Lung microvascular endothelial cell (primary cell): ENCODE results near the gene PDE4D. TPM values are rescaled to one million over a fixed set of nuclear protein-coding genes. Genes with fewer than 3 reads are reported as not detected.

ENCODE experiments used
- DNase-seq, 2 donors: peaks; one replicate each; pipeline versions ENCODE4 v3.0.0 to v3.0.0-alpha.2; 2010; ENCODE audit warnings: low read depth in 2 of 2
- total RNA-seq: library from RNA; depleted of rRNA; stranded (reverse); fragments of >200 nt; gene quantifications from 2 replicates; pipeline ENCODE4 v1.2.1, GENCODE V29; 2014

Gene PDE4D
- total RNA-seq, 1 donor from 2014 or later, result 23.8 TPM

DNA sequence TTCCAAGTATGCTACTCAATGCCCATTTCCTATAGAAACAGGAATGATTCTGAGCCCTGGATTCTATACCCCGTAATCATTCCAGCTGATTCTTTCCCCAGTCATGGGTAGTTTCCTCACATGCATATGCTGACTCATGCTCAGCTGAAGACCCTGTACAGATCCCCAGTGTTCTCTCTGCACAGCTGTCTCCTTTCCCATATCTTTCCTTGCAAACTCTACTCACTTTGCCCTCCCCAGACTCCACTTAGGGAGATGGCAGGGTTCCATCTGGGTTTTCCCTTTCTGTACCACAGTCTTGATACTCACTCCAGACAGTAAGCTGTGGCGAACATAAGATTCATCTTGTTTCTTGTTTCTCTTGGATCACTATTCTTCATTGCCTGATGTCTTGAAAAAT is 953.1 kb downstream of the PDE4D start:
- no peak for DNase-seq

DNA sequence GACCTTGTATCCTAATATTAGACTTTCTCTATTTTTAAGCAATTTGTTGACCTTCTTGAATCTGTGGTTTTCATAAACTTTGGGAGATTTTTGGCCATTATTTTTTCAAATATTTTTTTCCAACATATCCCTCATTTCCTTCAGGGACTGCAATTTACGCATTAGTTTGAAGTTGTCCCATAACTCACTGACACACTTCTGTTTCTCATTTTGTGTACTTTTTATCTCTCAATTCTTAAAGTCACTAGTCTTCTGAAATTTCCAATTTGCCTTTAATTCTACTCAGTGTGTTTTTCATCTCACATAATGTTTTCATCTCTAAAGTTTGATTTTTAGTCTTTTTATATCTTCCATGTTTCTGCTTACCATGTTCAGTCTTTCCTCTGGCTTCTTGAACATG is 953.9 kb downstream of the PDE4D start:
- DNase-seq, result no peak

DNA sequence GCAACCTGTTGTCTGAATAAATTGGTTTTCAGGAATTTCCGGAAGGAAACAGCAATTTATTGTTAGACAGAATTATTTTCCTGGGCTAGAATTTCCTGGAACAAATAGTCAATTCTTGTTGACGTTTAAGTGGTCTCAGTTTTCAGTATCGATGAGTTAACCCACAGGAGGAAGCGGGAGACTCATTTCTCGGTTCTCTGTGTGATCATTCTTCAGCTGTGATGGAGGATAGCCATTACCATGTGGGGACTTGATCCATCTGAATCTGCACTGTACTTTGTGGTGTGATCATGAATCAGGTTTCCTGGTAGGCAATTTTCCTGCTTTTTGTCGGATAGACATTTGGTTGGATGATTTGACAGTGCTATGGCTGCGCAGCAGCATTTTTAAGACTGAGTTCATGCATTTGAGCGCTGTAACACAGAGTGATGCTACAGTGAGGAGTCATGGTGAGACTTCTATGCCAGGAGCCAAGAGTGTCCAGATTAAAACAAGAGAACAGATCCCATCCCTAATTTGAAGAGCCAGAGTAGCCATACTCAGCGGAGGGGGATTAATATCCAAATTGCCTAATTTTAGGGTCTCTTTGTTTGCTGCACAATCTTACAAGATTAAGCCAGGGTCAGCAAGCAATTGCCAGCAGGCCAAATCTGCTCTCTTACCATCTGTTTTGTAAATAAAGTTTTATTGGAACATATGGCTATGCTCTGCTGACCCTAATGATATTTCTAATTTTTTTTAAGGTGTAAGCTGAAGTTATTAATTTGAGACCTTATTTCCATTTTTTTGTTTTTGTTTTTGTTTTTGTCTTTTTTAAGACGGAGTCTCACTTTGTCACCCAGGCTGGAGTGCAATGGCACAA is 954.7 kb downstream of the PDE4D start:
- DNase-seq, result no peak

DNA sequence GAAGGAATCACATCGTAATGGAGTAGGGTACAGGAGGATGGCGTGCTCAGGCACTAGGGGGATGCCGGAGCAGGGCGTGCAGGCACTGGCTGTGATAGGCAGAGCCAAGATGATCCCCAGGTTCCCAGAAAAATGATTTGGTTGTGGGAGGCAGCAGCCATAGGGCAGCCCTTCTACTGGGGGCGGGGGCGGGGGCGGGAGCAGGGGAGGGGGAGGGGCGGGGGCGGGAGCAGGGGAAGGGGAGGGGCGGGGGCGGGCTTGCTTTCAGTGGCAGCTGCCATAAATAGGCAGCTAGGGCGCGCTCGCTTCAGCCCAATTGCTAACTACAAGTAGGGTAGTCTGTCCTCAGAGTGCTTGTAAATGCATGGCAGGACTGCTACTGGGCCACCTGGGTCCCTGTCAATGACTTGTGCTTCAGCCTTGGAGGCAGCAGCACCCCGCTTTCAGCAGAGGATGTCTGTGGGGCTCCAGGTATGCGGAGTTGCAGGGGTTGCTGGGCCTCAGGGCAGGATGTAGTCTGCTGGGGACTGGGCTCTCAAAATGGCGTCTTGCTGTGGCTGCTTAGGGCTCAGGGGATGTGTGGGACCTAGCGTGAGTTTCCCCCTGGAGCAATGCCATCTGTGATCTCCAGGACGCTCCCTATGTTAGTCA is 956.4 kb downstream of the PDE4D start:
- DNase-seq, result no peak

DNA sequence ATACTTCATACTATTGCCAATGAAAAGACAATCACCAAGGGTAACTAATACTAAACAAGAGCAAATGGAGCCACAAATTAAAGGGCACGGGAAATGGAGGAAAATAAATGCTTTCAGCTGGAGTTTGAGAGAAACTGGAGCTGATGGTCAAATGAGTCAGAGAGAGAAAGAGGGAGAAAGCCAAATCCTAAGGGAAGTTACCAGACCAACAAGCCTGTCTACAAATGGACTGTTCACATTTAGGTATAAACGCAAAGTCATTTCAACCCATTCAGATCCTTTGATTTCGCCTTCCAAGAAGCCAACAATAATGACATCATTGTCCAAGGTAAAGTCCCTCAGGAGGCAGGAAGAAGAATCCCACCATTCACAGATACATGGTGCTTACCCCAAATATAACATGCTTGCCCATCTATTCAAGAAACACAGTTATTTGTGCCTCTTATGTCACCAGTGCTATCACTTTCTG is 958.9 kb downstream of the PDE4D start:
- DNase-seq, result peak; percentile 10 to 37

DNA sequence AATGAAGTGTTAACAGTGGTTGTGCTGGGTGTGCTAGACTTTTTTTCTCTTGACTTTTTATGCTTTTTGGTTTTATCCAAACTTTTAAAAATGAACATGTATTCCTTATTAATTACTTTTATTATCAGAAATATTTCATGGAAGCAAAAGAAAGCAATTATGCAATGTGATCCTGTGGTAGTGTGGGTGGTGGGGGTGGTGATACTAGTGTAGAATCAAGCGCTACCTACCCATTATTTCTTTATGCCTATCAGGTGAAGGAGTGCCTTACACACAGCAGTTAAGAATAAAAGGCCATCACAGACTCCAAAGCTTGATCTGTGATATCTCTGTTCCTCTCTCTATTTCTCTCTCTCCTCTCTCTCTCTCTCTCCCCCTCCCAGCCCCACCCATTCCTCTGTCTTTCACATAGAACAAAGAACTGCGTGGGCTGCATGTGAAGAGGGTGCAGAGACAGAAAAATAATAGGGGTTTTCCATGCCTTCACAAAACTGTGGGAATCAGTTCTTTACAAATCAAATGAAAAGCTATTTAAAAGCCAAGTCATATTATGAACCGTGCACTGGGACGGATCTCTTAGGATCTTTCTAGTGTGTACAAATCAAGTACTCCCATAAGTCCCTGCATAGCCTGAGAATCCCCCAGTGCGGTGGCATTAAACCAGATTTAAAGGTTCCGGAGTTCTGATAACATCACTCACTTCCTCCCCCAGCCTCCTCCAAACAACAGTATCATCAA is 959.5 kb downstream of the PDE4D start:
- no peak for DNase-seq

DNA sequence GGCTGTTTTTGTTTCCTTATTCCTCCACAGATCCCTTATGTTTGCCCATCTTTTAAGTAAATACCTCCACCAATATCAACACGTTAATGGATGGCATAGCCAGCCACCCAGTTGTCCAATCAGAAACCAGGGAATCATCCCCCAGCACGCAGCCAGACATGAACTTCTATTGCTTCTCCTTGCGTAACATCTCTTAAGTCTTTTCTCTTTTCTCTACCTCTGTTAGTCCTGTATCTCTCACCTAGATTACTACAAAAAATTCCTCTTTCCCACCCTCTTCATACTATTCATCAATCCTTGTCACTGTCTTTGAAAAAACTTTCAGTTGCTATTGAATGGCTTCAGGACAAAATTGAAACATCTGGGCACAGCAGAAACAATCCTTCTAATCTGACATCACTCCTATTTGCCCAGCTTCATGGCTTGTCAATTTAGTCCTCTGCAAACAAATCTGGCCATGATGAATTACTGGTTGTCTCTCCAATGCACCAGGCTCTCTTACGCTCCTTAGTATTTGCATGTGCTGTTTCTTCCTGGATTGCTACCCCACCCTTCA is 961.4 kb downstream of the PDE4D start:
- no peak for DNase-seq

DNA sequence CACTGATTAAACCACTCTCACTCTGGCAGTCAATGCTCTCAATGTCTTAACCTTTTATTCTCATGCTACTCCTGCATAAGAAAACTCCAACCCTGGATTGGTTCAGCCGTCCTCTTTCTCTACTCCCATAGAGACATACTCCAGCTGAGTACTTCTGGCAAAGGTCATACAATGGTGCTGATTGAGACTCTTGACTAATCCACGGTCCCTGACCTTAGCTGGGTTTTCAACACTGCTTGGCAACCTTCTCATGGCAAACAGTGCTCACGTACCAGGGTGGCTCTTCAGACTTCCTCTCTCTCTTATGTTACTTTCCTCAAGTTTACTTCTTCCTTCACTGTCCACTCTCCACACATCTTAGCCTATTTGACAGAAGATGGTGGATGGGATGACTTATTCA is 963.0 kb downstream of the PDE4D start:
- DNase-seq, result no peak

DNA sequence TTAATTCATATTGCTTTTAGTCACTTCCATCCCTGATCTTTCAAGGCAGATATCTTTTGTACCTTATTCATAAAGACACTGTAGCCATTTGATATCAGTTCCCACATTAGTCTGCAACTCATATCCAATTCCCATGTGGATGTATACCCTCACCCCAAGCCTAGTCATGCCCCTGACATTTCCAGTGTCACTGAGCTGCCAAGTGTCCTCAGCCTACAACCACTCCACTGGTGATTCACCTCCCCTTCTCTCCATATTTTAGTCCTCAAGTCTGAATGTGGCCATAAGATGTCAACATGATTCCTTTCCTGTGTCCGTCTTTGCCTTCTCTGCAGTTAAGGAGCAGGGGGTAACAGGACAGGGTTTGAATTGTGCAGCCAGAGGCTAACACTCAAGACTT is 963.8 kb downstream of the PDE4D start:
- no peak for DNase-seq

DNA sequence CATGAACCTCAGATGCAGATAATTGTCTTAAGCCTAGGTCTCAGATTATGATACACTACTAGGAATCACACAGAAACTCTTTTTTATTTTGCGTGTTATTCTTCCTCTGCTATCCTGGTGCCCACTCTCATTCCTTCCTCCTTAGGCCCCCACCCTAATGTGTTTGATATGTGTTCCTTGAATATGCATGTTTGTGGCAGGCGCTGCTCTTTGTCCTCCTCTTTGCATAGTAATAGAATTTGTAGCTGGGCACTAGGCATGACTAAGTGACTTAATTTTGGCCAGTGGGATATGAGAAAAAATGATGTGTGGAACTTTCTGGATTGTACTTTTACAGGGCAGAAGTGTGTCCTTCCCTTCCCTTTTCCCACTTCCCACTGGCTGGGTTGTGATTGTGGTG is 965.6 kb downstream of the PDE4D start:
- no peak for DNase-seq

DNA sequence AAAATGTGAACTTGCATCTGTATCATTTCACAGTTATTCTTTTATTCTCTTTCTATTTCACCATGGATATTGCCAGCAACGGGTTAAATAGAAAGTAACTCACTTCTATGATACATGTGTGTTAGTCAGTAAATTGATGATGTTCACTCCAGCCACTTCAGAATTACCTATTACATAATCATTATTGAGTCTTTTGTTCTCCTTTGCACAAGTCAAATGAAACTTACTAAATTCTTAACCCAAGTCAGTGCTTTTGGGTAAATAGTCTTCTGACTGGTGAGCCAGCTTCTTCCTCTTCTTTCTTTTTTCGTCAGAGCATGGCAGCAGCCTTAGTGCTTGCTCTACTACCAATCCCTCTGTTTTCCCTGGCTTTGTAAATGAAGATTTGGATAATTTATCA is 966.3 kb downstream of the PDE4D start:
- DNase-seq, result no peak

DNA sequence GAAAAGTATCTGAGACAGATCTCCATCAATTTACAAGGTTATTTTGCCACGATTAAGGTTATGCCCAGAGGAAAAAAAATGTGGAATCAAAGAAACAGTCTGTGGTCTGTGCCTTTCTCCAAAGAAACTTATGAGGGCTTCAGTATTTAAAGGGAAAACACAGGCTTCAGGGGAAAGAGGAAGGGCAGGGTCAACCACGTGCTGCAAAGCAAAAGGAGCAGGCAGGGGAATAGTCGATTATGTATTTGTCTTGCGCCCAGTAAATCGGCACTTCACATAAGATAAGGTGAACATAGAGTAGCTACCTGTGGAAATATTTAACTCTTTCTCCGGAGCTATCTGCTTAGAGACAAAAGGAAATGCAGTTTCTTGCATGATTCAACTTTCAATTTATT is 967.0 kb downstream of the PDE4D start:
- DNase-seq, result no peak

DNA sequence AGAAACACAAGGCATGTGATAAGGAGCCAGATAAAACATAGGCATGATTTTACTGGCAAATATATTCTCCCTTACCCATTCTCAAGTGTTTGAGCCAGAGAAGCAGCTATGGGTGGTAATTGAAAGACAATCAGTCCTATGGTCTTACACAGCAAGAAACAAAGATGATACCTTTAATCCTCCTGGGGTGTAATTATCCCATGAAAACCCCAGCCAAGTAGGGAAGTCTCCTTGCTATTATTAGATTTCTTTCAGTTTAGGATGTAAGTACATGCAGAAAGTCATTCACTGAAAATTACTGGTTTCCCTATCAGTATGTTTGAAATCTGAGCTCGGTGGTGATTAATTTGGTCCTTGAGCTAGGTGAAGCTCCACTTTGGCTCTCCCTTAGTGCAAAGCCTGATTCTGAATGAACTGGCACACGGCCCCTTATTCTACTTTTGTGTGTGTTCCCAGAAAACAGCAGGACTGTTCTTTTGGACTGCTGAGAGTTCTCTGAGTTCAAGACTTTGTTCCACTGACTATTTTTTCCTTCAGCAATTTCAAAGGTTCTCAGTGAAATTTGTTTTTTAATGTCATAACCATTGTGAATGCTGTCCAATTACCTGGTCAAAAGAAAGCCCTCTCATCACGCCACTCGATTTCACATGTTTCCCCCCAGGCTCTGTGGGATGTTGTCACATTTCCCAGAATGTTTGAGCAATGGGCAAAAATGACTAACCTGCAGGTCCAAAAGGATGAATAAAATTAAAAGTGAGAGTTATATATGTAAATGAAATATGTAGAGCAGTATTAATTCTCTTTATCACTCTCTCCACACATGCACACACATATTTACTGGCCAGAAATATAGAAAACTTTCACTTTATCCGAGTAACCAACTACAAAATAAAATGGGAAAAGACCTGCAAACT is 967.6 kb downstream of the PDE4D start:
- no peak for DNase-seq

DNA sequence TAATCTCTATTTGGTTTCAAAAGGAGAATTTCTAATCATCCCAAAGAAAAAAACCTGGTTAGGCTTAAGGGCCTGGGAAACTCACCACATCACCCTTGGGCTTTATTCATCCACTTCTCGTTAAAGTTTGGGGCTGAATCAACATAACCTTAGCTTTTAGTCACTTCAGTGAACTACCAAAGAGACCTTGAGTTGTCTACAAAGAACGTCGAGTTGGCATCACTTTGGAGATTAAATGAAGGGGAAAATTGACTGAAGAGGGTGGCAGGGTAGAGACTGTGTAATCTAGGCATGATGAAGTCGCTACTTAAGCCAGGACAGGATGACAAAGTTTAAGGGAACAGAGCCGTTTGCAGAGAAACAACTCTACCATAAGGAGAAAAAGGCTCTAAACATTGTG is 969.2 kb downstream of the PDE4D start:
- DNase-seq, result no peak

DNA sequence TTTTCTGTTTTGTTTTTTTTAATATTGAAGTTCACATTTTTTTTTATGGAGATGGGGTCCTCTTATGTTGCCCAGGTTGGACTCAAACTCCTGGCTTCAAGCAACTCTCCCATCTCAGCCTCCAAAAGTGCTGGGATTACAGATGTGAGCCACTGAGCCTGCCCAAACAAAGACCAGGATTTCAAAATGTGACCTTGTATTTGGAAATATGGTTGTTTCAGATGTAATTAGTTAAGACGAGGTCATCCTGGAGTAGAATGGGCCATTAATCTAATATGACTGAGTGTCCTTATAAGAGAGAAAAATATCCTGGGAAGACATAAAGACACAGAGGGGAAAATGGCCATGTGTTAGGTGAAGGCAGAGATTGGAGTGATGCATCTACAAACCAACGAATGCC is 970.2 kb downstream of the PDE4D start:
- no peak for DNase-seq

DNA sequence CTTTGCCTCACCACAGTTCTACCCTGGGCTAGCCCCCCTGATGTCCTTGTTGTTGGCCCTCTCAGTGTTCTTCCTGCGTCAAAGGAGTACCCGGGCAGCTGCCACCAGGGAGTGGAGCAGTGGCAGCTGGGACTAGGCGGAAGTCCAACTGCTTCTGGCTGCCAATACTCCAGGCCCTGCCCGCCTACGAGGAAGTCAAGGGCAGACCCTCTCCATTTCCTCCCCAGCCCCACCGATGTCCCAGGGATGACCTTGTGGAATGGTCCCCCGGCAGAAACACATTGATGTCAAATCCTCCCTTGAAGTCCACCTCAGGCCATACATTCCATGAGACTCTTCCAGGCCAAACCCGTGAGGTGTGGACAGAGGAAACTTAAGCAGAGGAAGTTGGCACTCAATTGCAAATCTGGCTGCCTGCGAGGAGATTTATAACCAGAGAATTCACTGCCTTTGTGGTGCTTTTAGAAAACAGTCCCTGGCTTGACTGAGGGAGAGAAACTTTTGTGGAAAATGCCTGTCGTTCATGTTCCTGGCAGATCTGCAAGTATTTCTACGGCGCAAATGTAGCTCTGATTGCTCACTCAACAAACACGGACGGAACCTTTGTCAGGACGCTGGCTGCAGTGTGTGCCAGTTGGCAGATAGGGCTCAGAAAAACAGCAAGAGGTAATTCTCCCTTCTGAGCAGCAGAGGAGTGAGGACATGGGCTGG is 970.9 kb downstream of the PDE4D start:
- DNase-seq, result peak; percentile 20 to 84

DNA sequence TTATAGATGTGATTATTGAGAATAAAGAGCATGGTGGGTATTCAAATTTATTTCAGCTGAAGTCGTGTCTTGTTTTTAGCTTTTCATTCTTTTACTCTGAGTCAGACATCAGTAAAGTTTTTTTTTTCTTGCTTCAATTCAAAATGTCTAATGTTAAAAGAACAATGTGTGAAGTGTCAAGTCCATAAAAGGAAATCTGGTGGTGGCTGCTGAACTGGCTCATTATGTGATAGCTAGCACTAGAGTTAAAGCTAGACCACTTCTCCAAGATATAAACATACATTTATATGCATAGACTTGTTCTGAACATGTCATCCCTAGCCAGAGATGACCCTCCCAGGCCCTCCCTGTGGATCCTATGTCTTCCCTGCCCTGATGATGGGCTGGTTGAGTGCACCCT is 972.4 kb downstream of the PDE4D start:
- DNase-seq, result peak; percentile 22 to 33

DNA sequence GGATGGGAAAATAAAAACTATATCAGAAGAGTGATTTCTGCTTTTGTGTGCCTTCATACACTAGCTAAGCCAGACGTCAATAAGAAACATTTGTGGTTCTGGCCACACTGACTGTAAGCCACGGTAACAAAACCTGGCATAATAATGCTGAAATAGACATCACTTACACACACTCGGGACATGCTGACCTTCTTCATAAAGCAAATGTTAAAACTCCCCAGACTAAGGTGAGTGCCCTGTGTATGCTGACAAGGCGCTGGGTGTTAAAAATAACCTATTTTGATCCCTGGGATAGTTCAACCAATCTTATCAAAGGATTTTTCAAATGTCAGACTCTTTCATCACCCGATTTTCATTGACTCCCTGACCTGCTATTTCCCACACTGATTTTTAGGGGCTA is 973.7 kb downstream of the PDE4D start:
- DNase-seq, result no peak
